Measurements from ENCODE around the gene HSPBAP1. TPM values are rescaled to one million over a fixed set of nuclear protein-coding genes. Genes with fewer than 3 reads are reported as not detected.

The HSPBAP1 gene
- total RNA-seq: 10 to 100 TPM in 1 of 4 donors, 1 to 10 TPM in 3; 3.4 to 13.9 (median 4.0) TPM

DNA sequence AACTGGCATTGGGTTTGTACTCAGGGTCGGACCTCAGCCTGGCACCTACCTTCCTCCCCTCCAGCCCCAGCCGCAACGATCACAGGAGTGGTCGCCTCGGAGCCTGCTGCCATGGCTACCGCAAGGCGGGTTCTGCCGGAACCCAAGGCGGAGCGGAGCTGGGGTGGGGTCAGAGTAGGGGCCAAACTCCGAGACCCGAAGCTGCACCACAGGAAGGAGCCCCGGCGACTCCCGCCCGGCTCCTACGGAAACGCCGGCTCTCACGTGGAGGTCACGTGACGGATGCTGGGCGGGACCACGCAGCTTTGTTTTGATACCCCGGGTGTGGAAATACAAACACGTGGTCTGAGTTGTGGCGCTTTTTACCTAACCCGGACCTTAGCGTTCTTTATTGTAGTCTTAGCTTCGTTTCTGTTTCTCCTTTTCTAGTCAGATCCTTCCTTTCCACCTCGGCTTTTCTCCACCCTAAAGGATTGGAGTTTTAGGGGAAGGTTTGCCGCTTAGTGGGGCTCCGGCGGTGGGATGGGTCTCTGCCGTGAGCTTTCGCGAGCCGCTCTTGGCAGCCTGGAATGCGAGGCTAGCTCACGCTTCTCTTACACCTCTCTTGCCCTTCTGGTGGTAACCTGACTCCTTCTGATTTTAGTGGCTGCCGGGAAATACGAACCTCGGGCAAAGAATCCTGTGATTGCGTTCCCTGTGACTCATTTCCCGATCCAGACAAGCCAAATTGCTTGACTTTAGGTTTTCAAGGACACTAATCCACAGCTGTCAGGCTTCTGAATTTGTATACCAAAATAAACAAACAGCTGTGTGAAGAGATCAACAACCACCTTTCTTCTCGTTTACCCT lies at the start of gene HSPBAP1:
HSPBAP1 (minus strand) TSS at position 264 of the 849 bp plus-strand sequence; CDS start at position 113, 151 bp downstream.
- 0% methylated on average over 33 to 34 of the region's 46 CpGs for WGBS, 2 donors
- no peaks in the 10 kb centered on the region for H3K36me3 ChIP-seq
- peak within 1 kb of the TSS; percentile 79 to 92 (median 82) for H3K4me3 ChIP-seq
- H3K4me1 ChIP-seq: peaks cover 4 to 88% (median 14%) of the 10 kb centered on the region in 3 donors
- intact Hi-C loops (cut with DNase I): loop anchor here (10.0 kb wide), 1 partner anchor 109 kb away; the partner anchor contains the start of gene PARP14
- TF ChIP-seq, protein P1, sequence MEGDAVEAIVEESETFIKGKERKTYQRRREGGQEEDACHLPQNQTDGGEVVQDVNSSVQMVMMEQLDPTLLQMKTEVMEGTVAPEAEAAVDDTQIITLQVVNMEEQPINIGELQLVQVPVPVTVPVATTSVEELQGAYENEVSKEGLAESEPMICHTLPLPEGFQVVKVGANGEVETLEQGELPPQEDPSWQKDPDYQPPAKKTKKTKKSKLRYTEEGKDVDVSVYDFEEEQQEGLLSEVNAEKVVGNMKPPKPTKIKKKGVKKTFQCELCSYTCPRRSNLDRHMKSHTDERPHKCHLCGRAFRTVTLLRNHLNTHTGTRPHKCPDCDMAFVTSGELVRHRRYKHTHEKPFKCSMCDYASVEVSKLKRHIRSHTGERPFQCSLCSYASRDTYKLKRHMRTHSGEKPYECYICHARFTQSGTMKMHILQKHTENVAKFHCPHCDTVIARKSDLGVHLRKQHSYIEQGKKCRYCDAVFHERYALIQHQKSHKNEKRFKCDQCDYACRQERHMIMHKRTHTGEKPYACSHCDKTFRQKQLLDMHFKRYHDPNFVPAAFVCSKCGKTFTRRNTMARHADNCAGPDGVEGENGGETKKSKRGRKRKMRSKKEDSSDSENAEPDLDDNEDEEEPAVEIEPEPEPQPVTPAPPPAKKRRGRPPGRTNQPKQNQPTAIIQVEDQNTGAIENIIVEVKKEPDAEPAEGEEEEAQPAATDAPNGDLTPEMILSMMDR (IDR thresholded peaks at IDR 0.05): peak in 1 of 6 experiments; percentile 16
- TF ChIP-seq POLR2A (IDR thresholded peaks at IDR 0.05): peak in 1 of 4 donors; percentile 74
- H3K27me3 ChIP-seq: no peaks in the 10 kb centered on the region
- no peaks in the 10 kb centered on the region for H3K9me3 ChIP-seq
- DNase-seq: no peak
- peak within 1 kb of the TSS; percentile 95 to 97 (median 96) for H3K27ac ChIP-seq

DNA sequence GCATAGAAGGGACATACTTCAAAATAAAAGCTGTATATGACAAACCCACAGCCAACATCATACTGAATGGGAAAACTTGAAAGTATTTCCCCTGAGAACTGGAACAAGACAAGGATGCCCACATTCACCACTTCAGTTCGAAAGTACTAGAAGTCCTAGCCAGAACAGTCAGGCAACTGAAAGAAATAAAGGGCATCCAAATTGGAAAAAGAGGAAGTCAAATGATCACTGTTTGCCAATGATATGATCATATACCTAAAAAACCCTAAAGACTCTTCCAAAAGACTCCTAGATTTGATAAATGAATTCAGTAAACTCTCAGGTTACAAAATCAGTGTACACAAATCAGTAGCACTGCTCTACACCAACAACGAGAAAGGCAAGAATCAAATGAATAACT lies 42.0 kb upstream of the HSPBAP1 start:
- H3K9me3 ChIP-seq: no peaks in the 10 kb centered on the region
- no peak overlapping the region for H3K27ac ChIP-seq
- intact Hi-C loops (cut with DNase I): no loop called here
- no peak for DNase-seq
- no peak for TF ChIP-seq POLR2A (IDR thresholded peaks at IDR 0.05)
- TF ChIP-seq, protein P1 (IDR thresholded peaks at IDR 0.05): no peak
- 86 to 91% methylated on average over 2 of the region's 2 CpGs for WGBS, 2 donors
- peaks cover 0 to 30% (median 0%) of the 10 kb centered on the region in 3 donors for H3K36me3 ChIP-seq
- H3K4me1 ChIP-seq: no peaks in the 10 kb centered on the region
- H3K27me3 ChIP-seq: no peaks in the 10 kb centered on the region
- no peak overlapping the region for H3K4me3 ChIP-seq

DNA sequence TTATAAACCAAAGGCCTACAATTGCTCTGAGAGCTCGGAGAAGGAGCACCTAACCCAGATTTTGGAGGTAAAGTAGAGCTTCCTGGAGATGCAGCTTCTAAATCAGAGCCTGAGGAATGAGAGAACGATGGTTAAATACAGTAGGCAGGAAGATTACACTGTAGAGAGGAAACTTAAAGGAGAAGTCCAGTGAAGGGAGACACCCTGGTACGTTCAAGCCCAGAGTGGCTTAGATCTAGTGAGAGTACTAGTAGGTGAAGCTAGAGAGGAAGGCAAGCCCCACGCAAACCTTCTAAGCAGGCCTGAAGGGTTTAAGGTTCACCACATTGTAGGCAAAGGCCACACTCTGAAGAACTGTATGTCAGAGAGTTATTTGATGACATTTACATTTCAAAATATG lies 34.6 kb upstream of the HSPBAP1 start:
- WGBS, 2 donors: 85 to 86% methylated on average over 4 of the region's 4 CpGs
- peaks cover 0 to 48% (median 0%) of the 10 kb centered on the region in 3 donors for H3K36me3 ChIP-seq
- H3K4me3 ChIP-seq: no peak overlapping the region
- no peak overlapping the region for H3K27ac ChIP-seq
- no peaks in the 10 kb centered on the region for H3K4me1 ChIP-seq
- no peak for DNase-seq
- no peaks in the 10 kb centered on the region for H3K9me3 ChIP-seq
- intact Hi-C loops (cut with DNase I): no loop called here
- H3K27me3 ChIP-seq: no peaks in the 10 kb centered on the region
- TF ChIP-seq, protein P1 (IDR thresholded peaks at IDR 0.05): no peak
- TF ChIP-seq POLR2A (IDR thresholded peaks at IDR 0.05): no peak

DNA sequence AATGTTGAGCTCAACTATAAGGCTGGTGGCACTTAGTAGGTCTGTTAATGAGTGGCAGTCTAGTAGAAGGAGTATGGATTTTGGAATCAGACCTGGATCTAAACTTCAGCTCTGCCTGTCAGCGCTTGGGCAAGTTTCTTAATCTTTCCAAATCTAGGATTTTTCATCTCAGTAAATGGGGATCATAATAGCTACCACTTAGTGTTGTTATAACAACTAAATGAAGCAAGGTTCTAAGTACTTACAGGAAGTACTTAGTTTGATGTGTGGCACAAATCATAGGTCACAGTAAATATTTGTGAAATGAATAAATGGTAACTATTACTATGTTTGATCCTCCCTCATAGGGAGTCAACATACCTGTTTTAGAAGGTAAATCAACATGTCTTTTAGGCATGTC lies 32.6 kb upstream of the HSPBAP1 start:
- WGBS, 2 donors: 100% methylated on average over 1 of the region's 1 CpG
- Histone ChIP-seq H3K4me1 (no peaks in the 10 kb centered on the region), H3K27me3 (no peaks in the 10 kb centered on the region), H3K4me3 (no peak overlapping the region), H3K9me3 (no peaks in the 10 kb centered on the region), H3K36me3 (peaks cover 0 to 44% (median 0%) of the 10 kb centered on the region in 3 donors), H3K27ac (no peak overlapping the region)
- intact Hi-C loops (cut with DNase I): no loop called here
- TF ChIP-seq, protein P1 (IDR thresholded peaks at IDR 0.05): no peak
- no peak for TF ChIP-seq POLR2A (IDR thresholded peaks at IDR 0.05)
- no peak for DNase-seq

GRCh38 chr3:122825460-122825859 lies 31.8 kb upstream of the HSPBAP1 start:
- no peak for DNase-seq
- H3K27me3 ChIP-seq: no peaks in the 10 kb centered on the region
- H3K36me3 ChIP-seq: peaks cover 0 to 48% (median 0%) of the 10 kb centered on the region in 3 donors
- 65 to 78% methylated on average over 4 of the region's 4 CpGs for WGBS, 2 donors
- intact Hi-C loops (cut with DNase I): no loop called here
- no peak for TF ChIP-seq POLR2A (IDR thresholded peaks at IDR 0.05)
- TF ChIP-seq, protein P1 (IDR thresholded peaks at IDR 0.05): no peak
- H3K27ac ChIP-seq: no peak overlapping the region
- H3K4me1 ChIP-seq: no peaks in the 10 kb centered on the region
- H3K9me3 ChIP-seq: no peaks in the 10 kb centered on the region
- no peak overlapping the region for H3K4me3 ChIP-seq
